Measurements from ENCODE around the gene LRBA. TPM values are rescaled to one million over a fixed set of nuclear protein-coding genes. Genes with fewer than 3 reads are reported as not detected.

Gene LRBA
- total RNA-seq, 1 donor from 2014 or later: 103 TPM

DNA sequence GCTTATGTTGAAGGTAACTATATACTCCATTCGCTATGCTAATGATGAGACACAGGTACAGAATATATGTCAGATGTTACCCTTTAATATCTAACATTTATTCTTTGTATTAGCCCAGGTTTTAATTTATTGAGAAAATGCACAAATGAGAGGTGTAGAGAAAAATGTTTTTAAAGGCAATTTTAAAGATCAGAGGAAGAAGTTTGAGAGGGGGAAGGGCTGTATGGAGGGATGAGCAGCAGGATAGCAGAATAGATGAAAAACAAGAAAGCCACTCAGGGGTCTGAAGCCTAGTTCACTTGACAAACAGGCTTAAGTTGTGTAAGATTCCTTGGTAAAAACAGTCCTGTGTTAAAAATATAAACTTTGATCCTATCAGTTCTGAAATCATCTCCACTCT, 429.5 kb downstream of the LRBA start:
- H3K36me3 ChIP-seq (ENCODE audit: control insufficient read depth, insufficient read depth, low read length): peaks cover 13% of the 10 kb centered on the region
- no peaks in the 10 kb centered on the region for H3K27me3 ChIP-seq (ENCODE audit: control insufficient read depth, insufficient read depth, low read length)
- TF ChIP-seq, protein P1, sequence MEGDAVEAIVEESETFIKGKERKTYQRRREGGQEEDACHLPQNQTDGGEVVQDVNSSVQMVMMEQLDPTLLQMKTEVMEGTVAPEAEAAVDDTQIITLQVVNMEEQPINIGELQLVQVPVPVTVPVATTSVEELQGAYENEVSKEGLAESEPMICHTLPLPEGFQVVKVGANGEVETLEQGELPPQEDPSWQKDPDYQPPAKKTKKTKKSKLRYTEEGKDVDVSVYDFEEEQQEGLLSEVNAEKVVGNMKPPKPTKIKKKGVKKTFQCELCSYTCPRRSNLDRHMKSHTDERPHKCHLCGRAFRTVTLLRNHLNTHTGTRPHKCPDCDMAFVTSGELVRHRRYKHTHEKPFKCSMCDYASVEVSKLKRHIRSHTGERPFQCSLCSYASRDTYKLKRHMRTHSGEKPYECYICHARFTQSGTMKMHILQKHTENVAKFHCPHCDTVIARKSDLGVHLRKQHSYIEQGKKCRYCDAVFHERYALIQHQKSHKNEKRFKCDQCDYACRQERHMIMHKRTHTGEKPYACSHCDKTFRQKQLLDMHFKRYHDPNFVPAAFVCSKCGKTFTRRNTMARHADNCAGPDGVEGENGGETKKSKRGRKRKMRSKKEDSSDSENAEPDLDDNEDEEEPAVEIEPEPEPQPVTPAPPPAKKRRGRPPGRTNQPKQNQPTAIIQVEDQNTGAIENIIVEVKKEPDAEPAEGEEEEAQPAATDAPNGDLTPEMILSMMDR (IDR thresholded peaks at IDR 0.05; ENCODE audit: insufficient read depth, low read length, severe bottlenecking): no peak
- no peak for FAIRE-seq
- no peak for DNase-seq (ENCODE audit: low read depth)
- no peak overlapping the region for H3K4me3 ChIP-seq (ENCODE audit: low read depth, low read length)

DNA sequence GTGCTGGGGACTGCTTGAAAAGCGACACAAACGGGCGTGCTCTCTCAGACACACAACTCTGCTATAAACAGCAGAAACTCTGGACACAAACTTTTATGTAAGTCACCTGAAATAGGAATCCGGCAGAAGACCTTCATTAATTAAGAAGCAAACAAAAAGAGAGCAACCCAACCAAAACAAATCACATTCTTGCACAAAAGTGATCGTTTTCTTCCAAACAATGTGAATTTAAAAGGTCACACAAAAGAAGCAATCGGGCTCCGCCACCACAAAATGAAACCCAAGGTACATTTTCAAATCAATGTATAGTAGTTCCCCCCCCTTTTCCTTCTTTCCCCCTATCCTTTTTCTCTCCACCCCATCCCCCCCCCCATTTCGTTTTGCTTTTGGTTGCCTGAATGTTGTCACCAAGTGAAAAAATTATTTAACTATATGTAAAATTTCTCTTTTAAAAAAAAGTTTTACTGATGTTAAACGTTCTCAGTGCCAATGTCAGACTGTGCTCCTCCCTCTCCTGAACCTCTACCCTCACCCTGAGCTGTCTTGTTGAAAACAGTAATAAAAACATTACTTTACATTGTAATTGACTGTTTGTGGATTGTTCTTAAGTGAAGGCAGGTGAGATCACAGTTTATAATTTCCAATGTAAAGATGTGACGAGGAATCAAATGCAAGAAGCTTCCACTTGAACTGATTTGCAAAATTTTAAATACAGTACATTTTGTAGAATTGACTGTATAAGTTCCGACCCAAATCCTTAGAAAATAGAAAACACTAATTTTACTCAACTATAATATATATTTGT, 430.8 kb downstream of the LRBA start:
- FAIRE-seq (no peak), DNase-seq (ENCODE audit: low read depth) (no peak)
- TF ChIP-seq, protein P1 (IDR thresholded peaks at IDR 0.05; ENCODE audit: insufficient read depth, low read length, severe bottlenecking): no peak
- peaks cover 13% of the 10 kb centered on the region for H3K36me3 ChIP-seq (ENCODE audit: control insufficient read depth, insufficient read depth, low read length)
- no peaks in the 10 kb centered on the region for H3K27me3 ChIP-seq (ENCODE audit: control insufficient read depth, insufficient read depth, low read length)
- H3K4me3 ChIP-seq (ENCODE audit: low read depth, low read length): no peak overlapping the region

DNA sequence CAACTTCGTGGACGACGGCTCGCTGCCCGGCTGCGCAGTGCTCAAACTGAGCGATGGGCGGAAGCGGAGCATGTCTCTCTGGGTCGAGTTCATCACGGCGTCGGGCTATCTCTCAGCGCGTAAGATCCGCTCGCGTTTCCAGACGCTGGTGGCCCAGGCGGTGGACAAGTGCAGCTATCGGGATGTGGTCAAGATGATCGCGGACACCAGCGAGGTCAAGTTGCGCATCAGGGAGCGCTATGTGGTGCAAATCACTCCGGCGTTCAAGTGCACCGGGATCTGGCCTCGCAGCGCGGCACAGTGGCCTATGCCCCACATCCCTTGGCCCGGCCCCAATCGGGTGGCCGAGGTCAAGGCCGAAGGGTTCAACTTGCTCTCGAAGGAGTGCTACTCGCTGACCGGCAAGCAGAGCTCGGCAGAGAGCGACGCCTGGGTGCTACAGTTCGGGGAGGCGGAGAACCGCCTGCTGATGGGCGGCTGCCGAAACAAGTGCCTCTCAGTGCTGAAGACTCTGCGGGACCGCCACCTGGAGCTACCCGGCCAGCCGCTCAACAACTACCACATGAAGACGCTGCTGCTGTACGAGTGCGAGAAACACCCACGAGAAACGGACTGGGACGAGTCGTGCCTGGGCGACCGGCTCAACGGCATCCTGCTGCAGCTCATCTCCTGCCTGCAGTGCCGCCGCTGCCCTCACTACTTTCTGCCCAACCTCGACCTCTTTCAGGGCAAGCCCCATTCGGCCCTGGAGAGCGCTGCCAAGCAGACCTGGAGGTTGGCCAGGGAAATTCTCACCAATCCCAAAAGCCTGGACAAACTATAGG, 431.6 kb downstream of the LRBA start:
- DNase-seq (ENCODE audit: low read depth) (no peak), FAIRE-seq (no peak)
- H3K4me3 ChIP-seq (ENCODE audit: low read depth, low read length): no peak overlapping the region
- no peaks in the 10 kb centered on the region for H3K27me3 ChIP-seq (ENCODE audit: control insufficient read depth, insufficient read depth, low read length)
- TF ChIP-seq, protein P1 (IDR thresholded peaks at IDR 0.05; ENCODE audit: insufficient read depth, low read length, severe bottlenecking): no peak
- peaks cover 11% of the 10 kb centered on the region for H3K36me3 ChIP-seq (ENCODE audit: control insufficient read depth, insufficient read depth, low read length)

DNA sequence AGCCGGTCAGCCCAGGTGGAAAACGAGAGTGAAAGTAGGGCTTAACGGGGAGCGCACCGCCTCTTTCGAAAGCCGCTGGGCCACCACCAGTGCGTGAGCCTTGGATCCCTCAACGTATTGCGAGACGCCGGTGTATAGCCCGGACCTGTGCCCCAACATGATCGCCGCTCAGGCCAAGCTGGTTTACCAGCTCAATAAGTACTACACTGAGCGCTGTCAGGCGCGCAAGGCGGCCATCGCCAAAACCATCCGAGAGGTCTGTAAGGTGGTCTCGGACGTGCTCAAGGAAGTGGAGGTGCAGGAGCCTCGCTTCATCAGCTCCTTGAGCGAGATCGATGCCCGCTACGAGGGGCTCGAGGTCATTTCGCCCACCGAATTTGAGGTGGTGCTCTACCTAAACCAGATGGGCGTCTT, 432.2 kb downstream of the LRBA start:
- Histone ChIP-seq H3K4me3 (ENCODE audit: low read depth, low read length) (no peak overlapping the region), H3K27me3 (ENCODE audit: control insufficient read depth, insufficient read depth, low read length) (no peaks in the 10 kb centered on the region), H3K36me3 (ENCODE audit: control insufficient read depth, insufficient read depth, low read length) (peaks cover 11% of the 10 kb centered on the region)
- DNase-seq (ENCODE audit: low read depth) (no peak), FAIRE-seq (no peak)
- TF ChIP-seq, protein P1 (IDR thresholded peaks at IDR 0.05; ENCODE audit: insufficient read depth, low read length, severe bottlenecking): no peak

DNA sequence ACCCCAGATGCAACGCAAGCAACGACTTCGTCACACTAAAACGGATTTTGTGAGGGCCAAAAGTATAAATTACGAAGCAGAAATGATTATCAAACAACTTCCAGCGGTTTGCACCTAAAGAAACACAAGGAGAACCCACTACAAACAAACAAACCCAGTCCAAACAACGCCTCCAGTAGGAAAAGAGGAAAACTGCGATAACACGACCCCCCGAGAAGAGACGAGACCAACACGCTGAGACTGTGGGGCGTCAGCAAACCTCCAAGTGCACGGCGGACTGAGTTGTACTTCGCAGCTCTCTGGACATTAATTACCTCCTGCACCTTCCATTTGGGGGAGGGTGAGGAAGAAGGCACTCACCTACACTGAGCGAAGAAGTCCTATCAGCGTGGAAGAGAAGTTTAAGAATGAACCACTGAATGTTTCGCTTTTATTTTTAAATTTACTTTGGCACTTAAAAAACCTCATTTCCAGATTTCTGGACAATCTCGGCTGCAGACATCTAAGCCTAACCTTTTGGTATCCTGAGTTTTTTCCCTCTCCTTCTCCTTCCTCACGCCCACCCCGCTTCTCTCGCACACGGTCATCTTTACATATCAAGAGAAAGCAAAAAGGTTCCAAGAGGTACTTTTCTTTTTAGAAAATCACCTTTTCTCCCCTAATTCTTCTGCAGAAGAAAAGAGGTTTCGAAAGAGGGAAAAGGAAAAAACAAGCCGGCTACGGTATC, 432.8 kb downstream of the LRBA start, which contains the start of gene MAB21L2:
Gene MAB21L2 (plus strand): TSS at position 6 of the 727 bp plus-strand sequence. CDS start 879 bp downstream, outside the sequence.
- no peaks in the 10 kb centered on the region for H3K27me3 ChIP-seq (ENCODE audit: control insufficient read depth, insufficient read depth, low read length)
- H3K36me3 ChIP-seq (ENCODE audit: control insufficient read depth, insufficient read depth, low read length): peaks cover 11% of the 10 kb centered on the region
- FAIRE-seq (no peak), DNase-seq (ENCODE audit: low read depth) (no peak)
- no peak within 1 kb of the TSS for H3K4me3 ChIP-seq (ENCODE audit: low read depth, low read length)
- TF ChIP-seq, protein P1 (IDR thresholded peaks at IDR 0.05; ENCODE audit: insufficient read depth, low read length, severe bottlenecking): no peak

Measured in bronchial epithelial cell (primary cell).